ENCODE data around the gene CWC22. TPM values are rescaled to one million over a fixed set of nuclear protein-coding genes. Genes with fewer than 3 reads are reported as not detected.
A peak's percentile ranks its signal among the peaks of the same experiment; 100 is the strongest.

The CWC22 gene
- total RNA-seq, 1 experiment from 2014 or later: 28.4 TPM

DNA sequence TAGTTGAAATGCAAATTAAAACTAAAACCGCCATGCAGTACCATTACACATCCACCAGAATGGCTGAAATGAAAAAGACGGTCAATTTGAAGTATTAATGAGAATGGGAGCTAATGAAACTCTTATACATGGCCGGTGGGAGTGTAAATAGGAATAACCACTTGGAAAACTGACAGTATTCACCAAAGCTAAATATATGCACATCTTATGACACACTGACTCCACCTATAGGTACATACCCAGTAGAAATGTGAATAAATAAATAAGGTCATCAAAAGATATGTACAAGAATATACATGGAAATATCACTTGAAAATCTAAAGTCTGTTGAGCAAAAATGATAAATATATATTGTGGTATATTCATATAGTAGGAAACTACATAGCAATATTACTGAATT lies 57.7 kb downstream of the CWC22 start (continued):
- TF ChIP-seq, protein P1, sequence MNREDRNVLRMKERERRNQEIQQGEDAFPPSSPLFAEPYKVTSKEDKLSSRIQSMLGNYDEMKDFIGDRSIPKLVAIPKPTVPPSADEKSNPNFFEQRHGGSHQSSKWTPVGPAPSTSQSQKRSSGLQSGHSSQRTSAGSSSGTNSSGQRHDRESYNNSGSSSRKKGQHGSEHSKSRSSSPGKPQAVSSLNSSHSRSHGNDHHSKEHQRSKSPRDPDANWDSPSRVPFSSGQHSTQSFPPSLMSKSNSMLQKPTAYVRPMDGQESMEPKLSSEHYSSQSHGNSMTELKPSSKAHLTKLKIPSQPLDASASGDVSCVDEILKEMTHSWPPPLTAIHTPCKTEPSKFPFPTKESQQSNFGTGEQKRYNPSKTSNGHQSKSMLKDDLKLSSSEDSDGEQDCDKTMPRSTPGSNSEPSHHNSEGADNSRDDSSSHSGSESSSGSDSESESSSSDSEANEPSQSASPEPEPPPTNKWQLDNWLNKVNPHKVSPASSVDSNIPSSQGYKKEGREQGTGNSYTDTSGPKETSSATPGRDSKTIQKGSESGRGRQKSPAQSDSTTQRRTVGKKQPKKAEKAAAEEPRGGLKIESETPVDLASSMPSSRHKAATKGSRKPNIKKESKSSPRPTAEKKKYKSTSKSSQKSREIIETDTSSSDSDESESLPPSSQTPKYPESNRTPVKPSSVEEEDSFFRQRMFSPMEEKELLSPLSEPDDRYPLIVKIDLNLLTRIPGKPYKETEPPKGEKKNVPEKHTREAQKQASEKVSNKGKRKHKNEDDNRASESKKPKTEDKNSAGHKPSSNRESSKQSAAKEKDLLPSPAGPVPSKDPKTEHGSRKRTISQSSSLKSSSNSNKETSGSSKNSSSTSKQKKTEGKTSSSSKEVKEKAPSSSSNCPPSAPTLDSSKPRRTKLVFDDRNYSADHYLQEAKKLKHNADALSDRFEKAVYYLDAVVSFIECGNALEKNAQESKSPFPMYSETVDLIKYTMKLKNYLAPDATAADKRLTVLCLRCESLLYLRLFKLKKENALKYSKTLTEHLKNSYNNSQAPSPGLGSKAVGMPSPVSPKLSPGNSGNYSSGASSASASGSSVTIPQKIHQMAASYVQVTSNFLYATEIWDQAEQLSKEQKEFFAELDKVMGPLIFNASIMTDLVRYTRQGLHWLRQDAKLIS (CRISPR knock-in tag; IDR thresholded peaks at IDR 0.05; ENCODE audit: borderline replicate concordance): no peak

DNA sequence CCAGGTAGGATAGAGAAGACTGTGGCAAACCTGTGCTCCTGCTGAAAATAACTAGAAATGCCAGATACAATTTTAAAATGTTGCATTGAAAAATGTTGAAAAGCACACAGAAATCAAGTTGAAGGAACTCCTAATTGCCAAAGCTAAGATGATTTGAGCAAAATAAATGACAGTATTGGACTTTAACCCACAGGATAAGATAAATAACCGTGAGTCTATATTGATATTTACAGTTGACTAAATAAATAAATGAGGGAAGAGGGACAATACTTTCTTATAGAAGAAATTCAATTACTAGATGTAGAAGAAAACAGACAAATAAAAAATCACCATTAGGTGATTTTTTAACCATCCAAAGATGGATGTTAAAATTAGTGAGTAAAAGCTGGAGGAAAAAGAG lies 59.0 kb downstream of the CWC22 start:
- Mint-ChIP-seq H3K27ac (0 out of 2 replicates have a peak overlapping the region, but pooled peaks have one; percentile 62), H3K36me3 (peaks cover 45% of the 10 kb centered on the region), H3K27me3 (ENCODE audit: low read depth) (no peaks in the 10 kb centered on the region), H3K4me1 (peaks cover 3% of the 10 kb centered on the region; the same call in 1 of the 2 replicates), H3K9me3 (no peaks in the 10 kb centered on the region), H3K4me3 (no peak overlapping the region)
- ChIA-PET POLR2A (no interaction called here), CTCF (no interaction called here)
- TF ChIP-seq NFATC4 (CRISPR knock-in tag; IDR thresholded peaks at IDR 0.05) (no peak), ZNF121 (CRISPR knock-in tag; IDR thresholded peaks at IDR 0.05) (no peak), GABPB1 (CRISPR knock-in tag; IDR thresholded peaks at IDR 0.05) (no peak), TEAD4 (CRISPR knock-in tag; IDR thresholded peaks at IDR 0.05) (no peak)
- TF ChIP-seq, protein P2, sequence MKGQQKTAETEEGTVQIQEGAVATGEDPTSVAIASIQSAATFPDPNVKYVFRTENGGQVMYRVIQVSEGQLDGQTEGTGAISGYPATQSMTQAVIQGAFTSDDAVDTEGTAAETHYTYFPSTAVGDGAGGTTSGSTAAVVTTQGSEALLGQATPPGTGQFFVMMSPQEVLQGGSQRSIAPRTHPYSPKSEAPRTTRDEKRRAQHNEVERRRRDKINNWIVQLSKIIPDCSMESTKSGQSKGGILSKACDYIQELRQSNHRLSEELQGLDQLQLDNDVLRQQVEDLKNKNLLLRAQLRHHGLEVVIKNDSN (CRISPR knock-in tag; IDR thresholded peaks at IDR 0.05): no peak
- ATAC-seq: no peak
- DNase-seq (ENCODE audit: low spot score): no peak

DNA sequence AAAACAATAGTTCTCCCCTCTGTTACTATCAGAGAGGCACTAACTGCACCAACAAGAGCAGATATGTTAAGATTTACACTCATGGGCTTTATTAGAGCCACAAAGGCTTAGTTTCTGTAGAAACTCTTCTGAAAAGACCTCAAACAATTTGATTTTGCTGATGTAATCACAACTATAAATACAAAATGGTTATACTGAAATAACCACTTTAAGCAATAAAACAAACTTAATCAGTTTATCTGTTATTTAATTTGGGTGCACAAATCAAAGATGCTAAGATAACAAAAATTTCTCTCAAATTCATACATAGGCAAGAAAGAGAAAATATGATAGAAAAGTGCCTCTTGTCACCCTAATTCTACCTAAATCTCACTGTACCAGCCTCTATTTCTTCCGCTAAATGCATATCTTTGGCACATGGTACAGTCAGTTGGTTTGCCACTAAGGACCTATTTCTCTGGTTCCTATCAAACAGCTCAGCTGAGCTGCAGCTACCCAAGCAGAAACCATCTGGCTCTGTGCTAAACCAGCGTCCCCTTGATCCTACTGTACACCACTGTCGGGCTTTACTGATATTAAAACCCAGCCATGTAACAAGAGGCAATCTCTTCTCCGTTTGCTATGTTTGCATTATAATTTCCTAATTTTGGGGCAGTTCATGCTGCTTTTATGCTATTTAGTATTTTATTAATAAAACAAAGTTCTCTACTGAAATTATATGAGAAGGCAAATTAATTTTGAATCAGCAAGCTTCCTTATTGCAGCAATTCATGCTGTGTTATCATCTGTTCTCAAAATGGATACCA lies 60.1 kb downstream of the CWC22 start:
- no peak overlapping the region for H3K27ac Mint-ChIP-seq
- no peaks in the 10 kb centered on the region for H3K9me3 Mint-ChIP-seq
- no peaks in the 10 kb centered on the region for H3K27me3 Mint-ChIP-seq (ENCODE audit: low read depth)
- no peak overlapping the region for H3K4me3 Mint-ChIP-seq
- ATAC-seq: no peak
- peaks cover 3% of the 10 kb centered on the region; the same call in 1 of the 2 replicates for H3K4me1 Mint-ChIP-seq
- peaks cover 42% of the 10 kb centered on the region for H3K36me3 Mint-ChIP-seq
- POLR2A ChIA-PET: no interaction called here
- CTCF ChIA-PET: no interaction called here
- no peak for TF ChIP-seq MXD4 (CRISPR knock-in tag; IDR thresholded peaks at IDR 0.05; ENCODE audit: borderline replicate concordance)
- no peak for TF ChIP-seq GRHL2 (CRISPR knock-in tag; IDR thresholded peaks at IDR 0.05; ENCODE audit: insufficient replicate concordance, severe bottlenecking)
- TF ChIP-seq, protein P3, sequence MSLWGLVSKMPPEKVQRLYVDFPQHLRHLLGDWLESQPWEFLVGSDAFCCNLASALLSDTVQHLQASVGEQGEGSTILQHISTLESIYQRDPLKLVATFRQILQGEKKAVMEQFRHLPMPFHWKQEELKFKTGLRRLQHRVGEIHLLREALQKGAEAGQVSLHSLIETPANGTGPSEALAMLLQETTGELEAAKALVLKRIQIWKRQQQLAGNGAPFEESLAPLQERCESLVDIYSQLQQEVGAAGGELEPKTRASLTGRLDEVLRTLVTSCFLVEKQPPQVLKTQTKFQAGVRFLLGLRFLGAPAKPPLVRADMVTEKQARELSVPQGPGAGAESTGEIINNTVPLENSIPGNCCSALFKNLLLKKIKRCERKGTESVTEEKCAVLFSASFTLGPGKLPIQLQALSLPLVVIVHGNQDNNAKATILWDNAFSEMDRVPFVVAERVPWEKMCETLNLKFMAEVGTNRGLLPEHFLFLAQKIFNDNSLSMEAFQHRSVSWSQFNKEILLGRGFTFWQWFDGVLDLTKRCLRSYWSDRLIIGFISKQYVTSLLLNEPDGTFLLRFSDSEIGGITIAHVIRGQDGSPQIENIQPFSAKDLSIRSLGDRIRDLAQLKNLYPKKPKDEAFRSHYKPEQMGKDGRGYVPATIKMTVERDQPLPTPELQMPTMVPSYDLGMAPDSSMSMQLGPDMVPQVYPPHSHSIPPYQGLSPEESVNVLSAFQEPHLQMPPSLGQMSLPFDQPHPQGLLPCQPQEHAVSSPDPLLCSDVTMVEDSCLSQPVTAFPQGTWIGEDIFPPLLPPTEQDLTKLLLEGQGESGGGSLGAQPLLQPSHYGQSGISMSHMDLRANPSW (CRISPR knock-in tag; conservative IDR thresholded peaks at IDR 0.05; ENCODE audit: low read depth): no peak
- TF ChIP-seq, protein P4, sequence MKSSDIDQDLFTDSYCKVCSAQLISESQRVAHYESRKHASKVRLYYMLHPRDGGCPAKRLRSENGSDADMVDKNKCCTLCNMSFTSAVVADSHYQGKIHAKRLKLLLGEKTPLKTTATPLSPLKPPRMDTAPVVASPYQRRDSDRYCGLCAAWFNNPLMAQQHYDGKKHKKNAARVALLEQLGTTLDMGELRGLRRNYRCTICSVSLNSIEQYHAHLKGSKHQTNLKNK (CRISPR knock-in tag; IDR thresholded peaks at IDR 0.05): no peak
- no peak for TF ChIP-seq ZNF396 (CRISPR knock-in tag; IDR thresholded peaks at IDR 0.05; ENCODE audit: borderline replicate concordance)
- no peak for TF ChIP-seq CREB1 (CRISPR knock-in tag; IDR thresholded peaks at IDR 0.05)
- TF ChIP-seq, protein P5, sequence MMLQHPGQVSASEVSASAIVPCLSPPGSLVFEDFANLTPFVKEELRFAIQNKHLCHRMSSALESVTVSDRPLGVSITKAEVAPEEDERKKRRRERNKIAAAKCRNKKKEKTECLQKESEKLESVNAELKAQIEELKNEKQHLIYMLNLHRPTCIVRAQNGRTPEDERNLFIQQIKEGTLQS (CRISPR knock-in tag; conservative IDR thresholded peaks at IDR 0.05): no peak
- no peak for TF ChIP-seq NFE2L1 (CRISPR knock-in tag; IDR thresholded peaks at IDR 0.05)
- DNase-seq (ENCODE audit: low spot score): no peak

All from WTC11 (cell line).